ENCODE results near the gene MTHFD2L.

DNA sequence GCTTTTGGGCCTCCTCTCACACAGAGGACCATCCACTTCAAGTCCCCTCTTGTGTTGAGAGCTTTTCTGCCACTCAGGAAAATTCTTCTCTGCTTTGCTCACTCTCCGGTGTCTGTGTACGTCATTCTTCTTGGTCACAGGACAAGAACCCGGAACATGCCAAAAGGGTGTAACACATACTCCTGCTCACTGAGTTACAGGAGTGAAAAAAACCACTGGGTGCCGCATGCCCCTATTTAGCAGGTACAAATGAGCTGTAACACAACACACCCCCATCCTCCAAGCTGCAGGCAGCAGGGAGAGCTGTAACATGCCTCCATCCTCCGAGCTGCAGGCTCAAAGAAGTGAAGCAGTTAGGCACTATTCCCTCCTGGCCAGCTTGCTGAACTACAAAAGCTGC lies 45.9 kb upstream of the MTHFD2L start:
- TF ChIP-seq POLR2AphosphoS5 (IDR thresholded peaks at IDR 0.05) (no peak), POLR2A (IDR thresholded peaks at IDR 0.05) (no peak), EP300 (IDR thresholded peaks at IDR 0.05) (no peak)
- TF ChIP-seq, protein P1, sequence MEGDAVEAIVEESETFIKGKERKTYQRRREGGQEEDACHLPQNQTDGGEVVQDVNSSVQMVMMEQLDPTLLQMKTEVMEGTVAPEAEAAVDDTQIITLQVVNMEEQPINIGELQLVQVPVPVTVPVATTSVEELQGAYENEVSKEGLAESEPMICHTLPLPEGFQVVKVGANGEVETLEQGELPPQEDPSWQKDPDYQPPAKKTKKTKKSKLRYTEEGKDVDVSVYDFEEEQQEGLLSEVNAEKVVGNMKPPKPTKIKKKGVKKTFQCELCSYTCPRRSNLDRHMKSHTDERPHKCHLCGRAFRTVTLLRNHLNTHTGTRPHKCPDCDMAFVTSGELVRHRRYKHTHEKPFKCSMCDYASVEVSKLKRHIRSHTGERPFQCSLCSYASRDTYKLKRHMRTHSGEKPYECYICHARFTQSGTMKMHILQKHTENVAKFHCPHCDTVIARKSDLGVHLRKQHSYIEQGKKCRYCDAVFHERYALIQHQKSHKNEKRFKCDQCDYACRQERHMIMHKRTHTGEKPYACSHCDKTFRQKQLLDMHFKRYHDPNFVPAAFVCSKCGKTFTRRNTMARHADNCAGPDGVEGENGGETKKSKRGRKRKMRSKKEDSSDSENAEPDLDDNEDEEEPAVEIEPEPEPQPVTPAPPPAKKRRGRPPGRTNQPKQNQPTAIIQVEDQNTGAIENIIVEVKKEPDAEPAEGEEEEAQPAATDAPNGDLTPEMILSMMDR (IDR thresholded peaks at IDR 0.05): no peak
